Loucy (cell line): ENCODE data around the gene ATRAID.

ENCODE experiments used
- H2AFZ ChIP-seq: fragments of 200-600 bp; sonication (generic); 2 replicates; pipeline ENCODE4 v1.6.0; 2016; ENCODE audit warnings: antibody characterized with exemption, mild to moderate bottlenecking, low read length, moderate library complexity
- H3F3A ChIP-seq: fragments of 200-600 bp; 2 replicates; pipeline ENCODE4 v1.6.0; 2016; ENCODE audit warnings: antibody characterized with exemption, low read depth, mild to moderate bottlenecking
- H3K27me3 ChIP-seq: fragments of 200-600 bp; sonication (generic); 2 replicates; pipeline ENCODE4 v1.6.1; 2014; ENCODE audit warnings: low read length, mild to moderate bottlenecking; ENCODE audit not compliant: insufficient read depth, poor library complexity, severe bottlenecking
- H3K36me3 ChIP-seq: fragments of 200-600 bp; sonication (generic); 2 replicates; pipeline ENCODE4 v1.6.1; 2016; ENCODE audit warnings: low read length; ENCODE audit not compliant: insufficient read depth
- H3K4me1 ChIP-seq: fragments of 200-600 bp; sonication (generic); 2 replicates; pipeline ENCODE4 v1.5.1; 2014; ENCODE audit warnings: low read length, mild to moderate bottlenecking; ENCODE audit not compliant: insufficient read depth, poor library complexity, severe bottlenecking
- H3K4me2 ChIP-seq: fragments of 200-600 bp; sonication (generic); 2 replicates; pipeline ENCODE4 v1.6.0; 2014; ENCODE audit warnings: antibody characterized with exemption, low read length, low read depth, mild to moderate bottlenecking; ENCODE audit not compliant: poor library complexity, severe bottlenecking
- H3K4me3 ChIP-seq: fragments of 200-600 bp; sonication (generic); 2 replicates; pipeline ENCODE4 v1.5.1; 2014; ENCODE audit warnings: low read length, mild to moderate bottlenecking, mixed read lengths; ENCODE audit not compliant: poor library complexity, severe bottlenecking
- H3K79me2 ChIP-seq: fragments of 200-600 bp; sonication (generic); 2 replicates; pipeline ENCODE4 v1.6.1; 2014; ENCODE audit warnings: low read length; ENCODE audit not compliant: insufficient read depth
- H3K9ac ChIP-seq: fragments of 200-600 bp; sonication (generic); 2 replicates; pipeline ENCODE4 v1.6.0; 2014; ENCODE audit warnings: mild to moderate bottlenecking, low read depth, low read length, moderate library complexity; ENCODE audit not compliant: poor library complexity, severe bottlenecking
- H3K9me2 ChIP-seq: fragments of 200-600 bp; sonication (generic); replicated peaks from 2 replicates; pipeline ENCODE4 v1.6.1; 2016; ENCODE audit warnings: low read depth, low read length, mixed read lengths
- H3K9me3 ChIP-seq: fragments of 200-600 bp; sonication (generic); 2 replicates; pipeline ENCODE4 v1.6.1; 2014; ENCODE audit warnings: mild to moderate bottlenecking, antibody characterized with exemption, low read length, low read depth; ENCODE audit not compliant: insufficient read depth
- H4K20me1 ChIP-seq: fragments of 200-600 bp; sonication (generic); 2 replicates; pipeline ENCODE4 v1.6.0; 2014; ENCODE audit warnings: antibody characterized with exemption, low read length, mild to moderate bottlenecking; ENCODE audit not compliant: insufficient read depth, poor library complexity, severe bottlenecking
- EZH2phosphoT487 ChIP-seq: fragments of 200-600 bp; IDR thresholded peaks from 2 replicates; pipeline ENCODE4 v1.6.1; 2018; ENCODE audit warnings: antibody characterized with exemption, mild to moderate bottlenecking, moderate library complexity, borderline replicate concordance
- TF ChIP-seq, protein P1 (sequence below): fragments of 200-600 bp; sonication (generic); conservative IDR thresholded peaks from 2 replicates; pipeline ENCODE4 v1.5.1; 2014; ENCODE audit warnings: mild to moderate bottlenecking, antibody characterized with exemption, low read length

The ATRAID gene

GRCh38 chr2:27186613-27187345 lies 25.1 kb upstream of the ATRAID start:
- no peak overlapping the region for H3K9ac ChIP-seq
- H3K79me2 ChIP-seq = no peaks in the 10 kb centered on the region
- no peaks in the 10 kb centered on the region for H3K4me1 ChIP-seq
- 0 out of 2 replicates have a peak, but pooled peaks cover 2% of the 10 kb centered on the region for H3F3A ChIP-seq
- H3K4me2 ChIP-seq = no peak overlapping the region
- H3K36me3 ChIP-seq = no peaks in the 10 kb centered on the region
- no peak overlapping the region for H2AFZ ChIP-seq
- no peaks in the 10 kb centered on the region for H3K9me2 ChIP-seq
- no peak overlapping the region for H3K4me3 ChIP-seq
- no peaks in the 10 kb centered on the region for H3K9me3 ChIP-seq
- no peaks in the 10 kb centered on the region for H4K20me1 ChIP-seq
- TF ChIP-seq EZH2phosphoT487 = no peak
- TF ChIP-seq, protein P1, sequence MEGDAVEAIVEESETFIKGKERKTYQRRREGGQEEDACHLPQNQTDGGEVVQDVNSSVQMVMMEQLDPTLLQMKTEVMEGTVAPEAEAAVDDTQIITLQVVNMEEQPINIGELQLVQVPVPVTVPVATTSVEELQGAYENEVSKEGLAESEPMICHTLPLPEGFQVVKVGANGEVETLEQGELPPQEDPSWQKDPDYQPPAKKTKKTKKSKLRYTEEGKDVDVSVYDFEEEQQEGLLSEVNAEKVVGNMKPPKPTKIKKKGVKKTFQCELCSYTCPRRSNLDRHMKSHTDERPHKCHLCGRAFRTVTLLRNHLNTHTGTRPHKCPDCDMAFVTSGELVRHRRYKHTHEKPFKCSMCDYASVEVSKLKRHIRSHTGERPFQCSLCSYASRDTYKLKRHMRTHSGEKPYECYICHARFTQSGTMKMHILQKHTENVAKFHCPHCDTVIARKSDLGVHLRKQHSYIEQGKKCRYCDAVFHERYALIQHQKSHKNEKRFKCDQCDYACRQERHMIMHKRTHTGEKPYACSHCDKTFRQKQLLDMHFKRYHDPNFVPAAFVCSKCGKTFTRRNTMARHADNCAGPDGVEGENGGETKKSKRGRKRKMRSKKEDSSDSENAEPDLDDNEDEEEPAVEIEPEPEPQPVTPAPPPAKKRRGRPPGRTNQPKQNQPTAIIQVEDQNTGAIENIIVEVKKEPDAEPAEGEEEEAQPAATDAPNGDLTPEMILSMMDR = no peak
- no peaks in the 10 kb centered on the region for H3K27me3 ChIP-seq

DNA sequence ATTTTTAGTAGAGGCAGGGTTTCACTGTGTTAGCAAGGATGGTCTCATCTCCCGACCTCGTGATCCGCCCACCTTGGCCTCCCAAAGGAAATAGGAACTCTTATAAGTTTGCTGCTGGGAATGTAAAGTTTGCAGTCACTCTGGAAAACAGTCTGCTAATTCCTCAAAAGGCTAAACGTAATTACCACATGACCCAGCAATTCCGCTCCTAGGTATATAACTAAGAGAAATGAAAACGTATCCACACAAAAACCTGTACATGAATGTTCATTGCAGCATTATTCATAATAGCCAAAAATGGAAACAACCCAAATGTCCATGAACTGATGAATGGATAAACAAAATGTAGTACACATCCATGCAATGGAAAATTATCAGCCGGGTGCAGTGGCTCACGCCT lies 21.9 kb upstream of the ATRAID start:
- no peak overlapping the region for H2AFZ ChIP-seq
- H4K20me1 ChIP-seq = no peaks in the 10 kb centered on the region
- no peak overlapping the region for H3K4me2 ChIP-seq
- H3F3A ChIP-seq = 0 out of 2 replicates have a peak, but pooled peaks cover 2% of the 10 kb centered on the region
- no peak overlapping the region for H3K4me3 ChIP-seq
- TF ChIP-seq, protein P1 = no peak
- TF ChIP-seq EZH2phosphoT487 = no peak
- no peaks in the 10 kb centered on the region for H3K9me3 ChIP-seq
- no peaks in the 10 kb centered on the region for H3K9me2 ChIP-seq
- no peaks in the 10 kb centered on the region for H3K79me2 ChIP-seq
- H3K4me1 ChIP-seq = no peaks in the 10 kb centered on the region
- H3K9ac ChIP-seq = no peak overlapping the region
- H3K27me3 ChIP-seq = no peaks in the 10 kb centered on the region
- H3K36me3 ChIP-seq = no peaks in the 10 kb centered on the region

GRCh38 chr2:27191070-27191829 lies 20.6 kb upstream of the ATRAID start:
- TF ChIP-seq, protein P1 = peak; percentile 77
- no peak for TF ChIP-seq EZH2phosphoT487
- no peaks in the 10 kb centered on the region for H3K4me1 ChIP-seq
- H3K36me3 ChIP-seq = no peaks in the 10 kb centered on the region
- no peaks in the 10 kb centered on the region for H3K79me2 ChIP-seq
- H3F3A ChIP-seq = no peaks in the 10 kb centered on the region
- no peaks in the 10 kb centered on the region for H3K9me3 ChIP-seq
- H3K4me3 ChIP-seq = no peak overlapping the region
- no peaks in the 10 kb centered on the region for H3K27me3 ChIP-seq
- no peak overlapping the region for H3K9ac ChIP-seq
- no peak overlapping the region for H2AFZ ChIP-seq
- no peak overlapping the region for H3K4me2 ChIP-seq
- H3K9me2 ChIP-seq = no peaks in the 10 kb centered on the region
- no peaks in the 10 kb centered on the region for H4K20me1 ChIP-seq
